Measurements from ENCODE around the gene TMEM72. TPM values are rescaled to one million over a fixed set of nuclear protein-coding genes. Genes with fewer than 3 reads are reported as not detected.

Gene TMEM72
- total and polyA plus RNA-seq, 3 donors from 2014 or later = 1.5 to 8.7 (median 3.0) TPM

- H3K27ac ChIP-seq = peak overlapping the region; percentile 81 to 88
- H3K27me3 ChIP-seq = no peaks in the 10 kb centered on the region
- intact Hi-C loops (cut with DNase I; ENCODE audit: low total_unique reads) = no loop called here
- 68 to 75% methylated on average over 9 to 11 of the region's 11 CpGs for WGBS, 2 donors
- H3K9me3 ChIP-seq = no peaks in the 10 kb centered on the region
- no peaks in the 10 kb centered on the region for H3K36me3 ChIP-seq (ENCODE audit: low read depth, missing control alignments)
- TF ChIP-seq POLR2A (IDR thresholded peaks at IDR 0.05) (no peak), CTCF (IDR thresholded peaks at IDR 0.05) (no peak)
- peak; percentile 70 for DNase-seq
- H3K4me1 ChIP-seq = peaks cover 63% of the 10 kb centered on the region
- H3K4me3 ChIP-seq = no peak overlapping the region
Observed at GRCh38 chr10:44981172-44982113, 70.3 kb downstream of the TMEM72 start.

- no peak for DNase-seq
- H3K27me3 ChIP-seq = no peaks in the 10 kb centered on the region
- peak overlapping the region; percentile 81 to 88 for H3K27ac ChIP-seq
- 64 to 78% methylated on average over 8 to 9 of the region's 9 CpGs for WGBS, 2 donors
- H3K36me3 ChIP-seq (ENCODE audit: low read depth, missing control alignments) = no peaks in the 10 kb centered on the region
- no peaks in the 10 kb centered on the region for H3K9me3 ChIP-seq
- intact Hi-C loops (cut with DNase I; ENCODE audit: low total_unique reads) = no loop called here
- H3K4me1 ChIP-seq = peaks cover 67% of the 10 kb centered on the region
- TF ChIP-seq POLR2A (IDR thresholded peaks at IDR 0.05) = no peak
- TF ChIP-seq CTCF (IDR thresholded peaks at IDR 0.05) = no peak
- no peak overlapping the region for H3K4me3 ChIP-seq
Observed at GRCh38 chr10:44982114-44982460, 71.0 kb downstream of the TMEM72 start.

- Histone ChIP-seq H3K4me3 (no peak overlapping the region), H3K4me1 (peaks cover 69% of the 10 kb centered on the region), H3K27me3 (no peaks in the 10 kb centered on the region), H3K27ac (peak overlapping the region; percentile 81 to 88), H3K9me3 (no peaks in the 10 kb centered on the region), H3K36me3 (ENCODE audit: low read depth, missing control alignments) (no peaks in the 10 kb centered on the region)
- DNase-seq = no peak
- intact Hi-C loops (cut with DNase I; ENCODE audit: low total_unique reads) = no loop called here
- WGBS, 2 donors = 91 to 92% methylated on average over 5 to 9 of the region's 9 CpGs
- TF ChIP-seq POLR2A (IDR thresholded peaks at IDR 0.05) (no peak), CTCF (IDR thresholded peaks at IDR 0.05) (no peak)
Observed at GRCh38 chr10:44982496-44982895, 71.4 kb downstream of the TMEM72 start.

- intact Hi-C loops (cut with DNase I; ENCODE audit: low total_unique reads) = no loop called here
- 96% methylated on average over 12 to 13 of the region's 13 CpGs for WGBS, 2 donors
- Histone ChIP-seq H3K36me3 (ENCODE audit: low read depth, missing control alignments) (no peaks in the 10 kb centered on the region), H3K9me3 (no peaks in the 10 kb centered on the region), H3K4me3 (no peak overlapping the region), H3K27me3 (no peaks in the 10 kb centered on the region), H3K4me1 (peaks cover 73% of the 10 kb centered on the region), H3K27ac (peak overlapping the region in 1 of 2 donors; percentile 81)
- no peak for TF ChIP-seq POLR2A (IDR thresholded peaks at IDR 0.05)
- no peak for TF ChIP-seq CTCF (IDR thresholded peaks at IDR 0.05)
- no peak for DNase-seq
Observed at GRCh38 chr10:44983066-44983894, 72.1 kb downstream of the TMEM72 start.

Data from testis (tissue), 3 donors.